Measurements from ENCODE around the gene ARFGEF3.

ARFGEF3 gene

DNA sequence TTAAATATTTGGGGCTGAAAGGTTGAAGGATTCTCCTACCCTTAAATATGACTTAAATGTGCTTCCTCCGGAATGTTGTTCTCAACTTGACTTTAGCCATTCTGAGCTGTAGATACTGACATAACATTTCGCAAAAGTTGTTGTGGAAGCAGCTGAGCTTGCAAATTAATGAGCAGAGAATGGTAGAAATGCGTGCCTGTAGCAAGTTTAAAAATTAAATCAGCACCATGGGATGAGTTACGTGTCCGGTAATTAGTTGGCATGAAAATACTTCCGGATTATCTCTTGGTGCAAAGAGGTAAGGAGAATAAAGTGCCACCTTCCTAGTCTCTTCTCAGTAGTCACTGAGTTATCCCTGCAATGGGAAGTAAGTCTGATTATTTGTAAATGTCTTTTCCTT, 80.2 kb downstream of the ARFGEF3 start:
- DNase-seq: no peak

DNA sequence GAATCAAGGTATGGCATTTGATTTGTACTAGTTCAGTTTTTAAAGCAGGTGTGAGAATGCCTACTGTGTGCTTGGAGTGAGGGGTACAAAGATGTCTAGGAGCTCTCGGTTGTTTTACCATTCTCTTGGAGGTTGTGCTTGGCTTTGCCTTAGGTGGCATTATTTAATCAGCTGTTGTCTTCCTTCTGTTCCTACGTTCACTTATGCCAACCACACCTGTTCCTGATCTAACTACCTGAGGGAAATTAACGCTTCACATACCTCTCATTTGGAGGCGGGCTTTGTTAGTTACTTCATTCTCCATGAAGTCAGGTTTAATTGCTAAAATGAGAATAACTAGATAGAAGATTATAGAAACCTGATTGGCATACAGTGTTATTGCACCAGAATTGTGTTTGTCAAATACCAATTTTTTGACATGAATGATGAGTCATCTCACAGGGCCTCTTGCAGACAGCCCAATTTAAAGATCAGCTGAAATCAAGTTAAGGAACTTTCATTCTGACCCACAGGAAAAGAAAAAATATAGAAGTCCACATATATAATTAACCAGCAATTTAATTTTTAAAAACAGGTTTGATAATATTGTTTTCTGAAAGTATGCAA, 81.4 kb downstream of the ARFGEF3 start:
- no peak for DNase-seq

DNA sequence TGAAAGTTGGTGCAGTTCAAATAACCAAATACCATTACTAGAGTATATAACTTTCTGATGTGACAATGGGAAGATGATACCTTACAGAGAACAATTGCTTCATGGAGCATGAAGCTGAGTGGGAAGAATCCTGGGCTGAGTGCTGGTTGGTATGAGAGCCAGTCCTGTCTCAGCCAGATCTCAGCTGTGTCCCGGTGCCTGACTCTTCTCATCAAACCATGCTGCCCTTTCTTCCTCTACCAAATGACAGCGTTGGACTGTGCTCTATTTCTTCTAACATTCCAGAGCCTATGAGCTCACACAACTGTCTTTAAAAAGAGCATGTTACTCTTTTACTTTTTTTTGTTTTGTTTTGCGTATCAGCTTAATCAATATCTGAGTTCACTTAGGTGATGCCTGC, 84.0 kb downstream of the ARFGEF3 start:
- DNase-seq: no peak

DNA sequence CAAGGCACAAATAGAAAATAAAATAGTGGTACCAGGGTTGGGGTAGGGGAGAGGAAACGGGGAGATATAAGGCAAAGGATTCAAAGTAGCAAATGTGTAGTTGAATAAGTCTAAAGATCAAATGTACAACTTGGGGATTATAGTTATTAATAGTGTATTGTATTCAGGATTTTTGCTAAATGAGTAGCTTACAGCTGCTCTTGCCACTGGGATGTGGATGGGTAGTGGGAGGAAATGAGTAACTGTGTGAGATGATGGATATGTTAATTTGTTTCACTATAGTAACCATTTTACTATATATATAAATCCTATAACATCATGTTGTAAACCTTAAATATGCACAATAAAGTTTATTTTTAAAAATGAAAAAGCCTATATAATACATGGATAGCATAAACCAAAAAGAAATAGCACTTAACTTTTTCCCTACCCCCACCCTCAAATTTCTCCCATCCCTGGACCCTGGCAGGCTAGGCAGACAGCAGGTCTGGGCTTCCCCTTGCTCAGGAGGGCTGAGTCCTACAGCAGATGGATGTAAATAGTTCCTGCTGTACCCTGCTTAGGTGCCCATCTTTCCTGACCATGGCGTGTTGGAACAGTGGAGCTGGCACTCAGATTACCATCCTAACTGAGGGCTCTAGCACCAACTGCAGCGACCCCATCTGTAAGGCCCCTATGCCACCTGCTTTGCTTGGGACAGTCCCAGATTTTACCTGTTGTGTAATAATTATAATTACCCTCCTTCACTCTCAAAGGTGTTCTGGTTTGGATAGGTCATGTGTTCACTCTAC, 85.1 kb downstream of the ARFGEF3 start:
- DNase-seq: no peak

DNA sequence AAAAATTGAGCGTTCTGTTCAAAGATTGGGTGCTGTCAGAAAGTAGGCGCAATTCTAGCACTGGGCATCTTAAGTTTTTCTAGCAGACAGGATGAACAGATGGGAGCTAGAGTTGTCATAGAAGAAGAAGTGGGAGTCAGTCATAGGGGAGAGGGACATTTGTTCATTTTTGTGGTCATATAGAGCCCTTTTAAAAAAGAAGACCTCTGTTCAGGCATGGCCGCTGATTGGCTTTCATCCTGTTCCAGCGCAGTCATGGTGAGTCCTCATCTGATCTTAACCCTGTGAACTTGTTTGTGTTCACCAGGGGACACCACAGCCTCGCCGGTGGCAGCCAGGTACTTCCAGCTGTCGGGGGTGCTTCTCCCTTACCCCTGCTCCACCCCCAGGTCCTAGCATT, 86.3 kb downstream of the ARFGEF3 start:
- no peak for DNase-seq

DNA sequence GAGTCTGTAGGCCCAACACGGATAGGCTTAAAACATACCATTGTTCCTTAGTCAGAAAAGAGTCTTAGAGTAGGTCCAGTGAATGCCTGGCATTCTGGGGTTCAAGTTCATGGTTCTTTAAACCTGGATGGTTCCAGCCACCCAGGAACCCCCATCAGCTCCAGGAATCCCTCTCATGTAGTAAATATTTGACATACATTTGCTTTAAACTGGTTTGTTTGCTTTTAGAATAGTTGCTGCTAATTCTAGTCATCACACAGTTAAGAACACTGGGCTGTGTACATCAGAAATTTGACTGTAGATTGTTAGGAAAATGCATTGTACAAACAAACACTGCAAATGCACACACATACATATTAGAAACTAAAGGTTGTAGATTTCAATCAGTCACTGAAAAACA, 87.1 kb downstream of the ARFGEF3 start:
- no peak for DNase-seq

DNA sequence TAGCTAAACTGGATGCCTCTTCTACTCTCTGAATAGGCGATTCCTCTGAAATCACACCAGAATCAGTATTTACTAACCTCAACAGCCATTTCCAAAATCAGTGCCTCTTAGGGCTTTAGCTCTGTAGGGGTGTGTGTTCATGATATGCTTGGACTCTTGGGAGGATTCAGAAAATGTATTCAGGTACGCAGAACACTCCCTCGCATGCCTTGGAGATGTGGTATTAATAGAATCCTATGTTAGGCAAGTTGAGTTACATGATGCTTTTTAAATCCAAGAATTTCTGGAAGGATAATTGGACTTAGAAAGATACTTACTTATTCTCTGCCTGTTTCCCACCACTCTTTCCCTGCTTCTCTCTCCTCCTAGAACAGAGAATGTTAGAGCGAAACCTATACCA, 88.3 kb downstream of the ARFGEF3 start:
- no peak for DNase-seq

DNA sequence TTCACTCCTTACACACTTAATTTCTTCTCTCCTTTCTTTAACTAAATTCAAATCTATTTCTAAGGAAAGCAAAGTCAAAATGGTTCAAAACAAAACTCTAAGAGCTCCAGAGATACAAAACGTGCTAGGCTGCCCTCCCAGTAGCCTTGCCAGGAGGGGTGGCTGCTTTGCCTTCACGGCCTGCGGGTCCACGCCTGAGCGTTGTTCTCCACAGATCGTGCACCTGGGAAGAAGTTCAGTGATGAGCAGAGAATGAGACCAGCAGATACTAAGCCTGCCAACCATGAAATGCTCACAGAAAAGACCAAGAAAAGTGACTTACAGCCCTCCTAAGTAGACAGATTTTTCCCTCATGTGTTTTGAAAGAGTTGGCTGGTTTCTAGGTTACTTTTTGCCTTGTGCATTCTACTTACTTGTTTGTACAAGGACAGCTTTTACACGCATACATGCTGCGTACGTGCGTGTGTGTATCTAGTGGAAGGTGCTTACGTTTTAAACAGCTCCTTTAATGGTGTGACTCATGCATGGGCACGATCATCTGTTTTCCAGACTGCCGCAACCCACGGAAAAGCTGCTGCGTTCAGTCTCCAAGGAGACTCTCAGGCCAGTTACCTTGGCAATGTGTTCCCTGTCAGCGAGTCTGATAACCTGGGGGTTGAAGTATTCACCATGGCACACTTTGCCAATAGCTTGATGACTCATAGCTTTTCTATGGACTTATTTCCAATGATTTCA, 88.9 kb downstream of the ARFGEF3 start:
- DNase-seq: no peak

DNA sequence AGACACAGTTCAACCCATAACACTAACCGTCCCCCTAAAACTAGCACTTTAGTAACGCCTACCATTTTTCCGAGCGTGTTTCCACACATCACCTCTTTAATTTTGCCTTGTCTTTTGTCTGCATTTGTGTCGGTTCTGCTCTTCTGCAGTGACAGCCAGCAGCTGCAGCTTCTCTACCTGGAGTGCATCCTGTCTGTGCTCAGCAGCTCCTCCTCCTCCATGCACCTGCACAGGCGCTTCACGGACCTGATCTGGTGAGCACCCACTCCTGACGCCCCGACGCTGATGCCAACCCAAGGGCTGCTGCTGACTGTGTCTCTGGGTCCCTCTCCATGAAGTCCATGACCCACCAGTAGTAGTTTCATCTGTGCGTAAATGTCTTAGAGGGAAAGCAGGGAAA, 92.0 kb downstream of the ARFGEF3 start:
- no peak for DNase-seq

DNA sequence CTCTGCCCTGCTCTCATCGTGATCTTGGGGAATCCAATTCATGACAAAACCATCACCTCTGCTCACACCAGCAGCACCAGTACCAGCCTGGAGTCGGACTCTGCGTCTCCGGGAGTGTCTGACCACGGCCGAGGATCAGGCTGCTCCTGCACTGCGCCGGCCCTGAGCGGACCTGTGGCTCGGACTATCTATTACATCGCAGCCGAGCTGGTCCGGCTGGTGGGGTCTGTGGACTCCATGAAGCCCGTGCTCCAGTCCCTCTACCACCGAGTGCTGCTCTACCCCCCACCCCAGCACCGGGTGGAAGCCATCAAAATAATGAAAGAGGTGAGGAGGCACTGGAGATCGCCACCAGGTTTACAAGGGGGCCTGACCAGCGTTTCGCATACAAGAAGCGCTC, 93.7 kb downstream of the ARFGEF3 start:
- DNase-seq: no peak

DNA sequence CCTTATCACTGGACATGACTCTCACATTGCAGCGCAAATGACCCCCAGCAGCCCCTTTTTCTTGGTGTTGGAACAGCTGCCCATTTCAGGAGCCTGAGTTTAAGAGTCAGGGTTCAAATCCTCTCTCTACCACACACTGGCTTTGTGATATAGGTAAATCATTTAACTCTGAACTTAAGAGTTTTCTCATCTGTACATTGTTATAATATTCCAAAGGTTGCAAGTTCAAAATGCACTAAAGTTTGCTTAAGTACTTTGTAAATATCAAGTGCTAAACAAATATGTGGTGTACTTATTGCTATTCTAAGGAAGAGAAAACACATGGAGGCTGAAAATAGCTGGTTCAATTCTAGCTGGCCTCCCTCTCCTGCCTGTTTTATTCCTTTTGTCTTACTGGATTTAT, 95.9 kb downstream of the ARFGEF3 start:
- no peak for DNase-seq

DNA sequence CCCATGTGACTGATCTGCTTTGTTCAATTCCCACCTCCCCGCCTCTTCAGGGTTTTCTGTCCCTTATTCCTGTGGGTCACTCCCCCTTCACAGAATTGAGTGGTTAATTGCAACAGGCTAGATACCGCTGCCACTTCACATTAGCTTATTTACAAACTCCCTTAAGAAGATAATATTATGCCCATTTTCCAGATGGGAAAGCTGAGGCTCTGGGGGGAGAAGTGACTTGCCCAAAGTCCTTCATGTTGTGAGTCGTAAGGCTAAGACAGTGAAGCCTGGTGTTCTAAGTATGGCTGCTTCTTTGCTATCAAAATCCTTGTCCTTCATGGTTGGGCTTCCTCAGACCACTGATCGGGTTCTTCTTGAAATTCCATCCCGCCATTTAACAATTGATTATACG, 96.5 kb downstream of the ARFGEF3 start:
- DNase-seq: no peak

DNA sequence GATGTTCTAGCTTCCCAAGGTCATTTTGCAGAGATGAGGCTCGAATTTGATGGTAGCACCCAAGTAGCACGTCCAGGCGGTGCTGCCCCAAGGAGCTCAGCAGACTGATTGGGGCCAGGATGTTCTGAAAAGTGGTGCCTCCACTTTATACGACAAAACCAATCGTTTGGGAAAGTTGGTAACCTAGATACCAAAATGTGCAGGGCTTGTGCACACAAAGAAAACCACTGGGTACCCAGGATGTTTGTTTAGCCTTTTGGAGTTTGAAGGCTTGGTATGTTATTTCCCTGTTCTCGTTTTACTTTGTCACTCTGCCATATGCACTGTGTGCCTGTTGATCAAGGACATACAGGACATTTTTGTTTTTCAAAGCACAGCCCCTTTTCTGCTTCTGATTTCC, 97.3 kb downstream of the ARFGEF3 start:
- DNase-seq: no peak

DNA sequence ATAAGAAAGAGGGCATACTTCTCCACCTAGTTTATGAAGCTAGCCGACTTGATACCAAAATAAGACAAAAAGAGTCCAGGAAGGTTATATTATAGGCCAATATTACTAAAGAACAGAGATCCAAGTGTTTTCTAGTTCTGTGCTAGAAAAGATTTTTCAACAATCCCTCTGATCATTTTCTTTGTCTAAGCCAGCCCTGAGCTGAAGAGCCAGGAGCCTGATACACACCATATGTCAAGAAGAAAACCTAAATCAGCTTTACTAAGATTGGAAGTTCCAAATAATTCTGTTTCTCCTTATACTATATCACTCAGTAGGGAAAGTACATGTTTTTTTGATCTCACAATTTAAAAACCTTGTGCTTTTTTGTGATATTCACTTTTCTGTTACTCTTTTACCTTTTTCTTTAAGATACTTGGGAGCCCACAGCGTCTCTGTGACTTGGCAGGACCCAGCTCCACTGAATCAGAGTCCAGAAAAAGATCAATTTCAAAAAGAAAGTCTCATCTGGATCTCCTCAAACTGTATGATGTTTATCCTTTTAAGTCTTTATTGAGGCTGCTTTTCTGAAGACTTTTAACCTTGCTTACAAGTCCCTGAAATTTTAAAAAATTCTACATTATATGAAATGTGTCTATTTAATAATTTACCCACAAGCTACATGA, 99.5 kb downstream of the ARFGEF3 start:
- no peak for DNase-seq

DNA sequence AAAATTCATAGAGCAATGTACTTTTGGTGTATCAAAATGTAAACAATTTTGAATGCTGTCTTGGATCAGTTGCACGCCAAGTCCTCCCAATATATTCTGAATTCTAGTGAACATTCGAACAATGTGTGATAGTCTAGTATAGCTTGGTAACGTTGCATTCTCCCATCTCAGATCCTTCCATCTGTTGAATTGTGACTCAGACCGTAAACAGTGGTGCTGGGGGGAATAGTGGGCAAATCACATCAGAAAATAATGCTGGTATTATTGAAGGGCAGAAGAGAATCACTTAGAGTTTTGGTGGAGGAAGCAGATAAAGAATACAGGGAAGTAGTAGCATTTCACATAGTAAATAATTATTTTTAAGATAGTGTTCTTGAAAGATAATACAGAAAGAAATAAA, 102.2 kb downstream of the ARFGEF3 start:
- DNase-seq: no peak

DNA sequence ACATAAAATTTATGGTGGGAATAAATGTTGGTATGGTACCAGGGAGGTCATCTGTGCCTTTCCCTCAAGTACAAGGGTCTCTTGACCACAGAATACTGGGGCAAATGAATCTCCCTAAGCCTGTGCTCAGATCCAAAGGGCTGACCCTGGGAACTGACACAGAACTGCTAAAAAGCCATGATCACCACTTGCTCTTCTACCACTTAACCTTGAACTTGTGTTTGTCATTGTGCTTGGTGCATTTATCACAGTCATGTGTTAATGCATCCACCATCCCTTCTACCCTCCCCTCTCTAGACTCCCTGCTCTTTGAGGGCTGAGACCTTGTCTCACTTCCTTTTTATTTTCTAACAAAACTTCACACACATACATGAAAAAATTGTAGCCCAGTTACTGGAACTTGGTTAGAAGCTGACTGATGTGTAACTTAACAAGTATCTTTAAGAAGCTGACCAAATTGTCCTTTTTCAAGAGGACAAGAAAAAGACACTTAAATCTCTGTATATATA, 102.7 kb downstream of the ARFGEF3 start:
- no peak for DNase-seq

DNA sequence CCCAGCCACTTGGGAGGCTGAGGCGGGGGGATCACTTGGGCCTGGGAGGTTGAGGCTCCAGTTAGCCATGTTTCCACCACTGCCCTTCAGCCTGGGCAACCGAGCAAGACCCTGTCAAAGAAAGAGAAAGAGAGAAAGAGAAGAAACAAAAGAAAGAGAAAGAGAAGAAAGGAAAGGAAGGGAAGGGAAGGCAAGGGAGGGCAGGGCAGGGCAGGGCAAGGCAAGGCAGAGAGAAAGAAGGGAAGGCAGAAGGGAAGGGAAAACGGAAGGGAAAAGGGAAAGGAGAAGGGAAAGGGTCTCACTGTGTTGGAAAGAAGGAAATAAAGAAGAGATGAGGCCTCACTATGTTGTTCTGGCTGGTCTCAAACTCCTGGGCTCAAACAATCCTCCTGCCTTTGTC, 104.4 kb downstream of the ARFGEF3 start:
- DNase-seq: no peak

DNA sequence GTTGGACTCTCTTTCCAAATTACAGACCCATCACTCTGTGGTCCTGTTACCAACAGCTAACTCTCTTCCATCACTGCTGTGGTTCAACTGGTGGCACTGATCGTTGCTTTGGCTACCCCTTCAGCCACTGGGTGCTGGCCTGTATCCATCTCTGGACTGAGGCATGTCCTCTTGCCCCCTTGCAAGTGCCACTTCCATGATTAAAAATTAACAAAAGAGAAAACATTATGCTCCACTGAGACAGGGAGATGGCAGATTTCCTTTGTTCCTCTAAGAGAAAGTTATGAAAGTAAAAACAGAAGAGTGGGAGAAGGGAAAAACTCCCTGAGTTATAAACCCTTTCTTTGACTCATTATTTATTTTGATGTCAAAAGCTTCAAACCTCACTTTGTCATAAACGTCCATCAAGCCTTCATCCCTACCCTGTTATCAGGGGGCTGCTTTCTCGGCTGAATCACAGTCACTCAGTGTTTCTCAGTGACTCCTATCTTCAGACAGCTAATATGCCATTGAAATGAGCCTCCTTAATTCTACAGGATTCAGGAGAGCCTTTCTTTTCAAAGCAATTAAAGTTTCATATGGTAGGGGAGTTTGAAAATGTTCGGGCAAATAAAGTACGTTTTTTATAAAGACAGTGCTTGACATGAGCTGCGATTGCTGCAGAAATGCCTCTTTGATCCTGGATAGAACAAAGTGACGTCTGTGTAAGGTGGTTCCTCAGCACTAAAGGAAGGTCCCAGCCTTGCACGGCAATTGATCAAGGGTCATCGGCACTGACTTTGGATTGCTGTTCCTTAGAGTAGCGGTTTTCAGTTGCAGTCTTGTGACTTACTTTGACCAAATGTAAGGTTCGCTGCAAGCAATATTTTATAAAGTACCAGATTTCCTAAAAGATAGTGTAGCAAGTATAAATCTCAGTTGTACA, 106.5 kb downstream of the ARFGEF3 start:
- DNase-seq: no peak

DNA sequence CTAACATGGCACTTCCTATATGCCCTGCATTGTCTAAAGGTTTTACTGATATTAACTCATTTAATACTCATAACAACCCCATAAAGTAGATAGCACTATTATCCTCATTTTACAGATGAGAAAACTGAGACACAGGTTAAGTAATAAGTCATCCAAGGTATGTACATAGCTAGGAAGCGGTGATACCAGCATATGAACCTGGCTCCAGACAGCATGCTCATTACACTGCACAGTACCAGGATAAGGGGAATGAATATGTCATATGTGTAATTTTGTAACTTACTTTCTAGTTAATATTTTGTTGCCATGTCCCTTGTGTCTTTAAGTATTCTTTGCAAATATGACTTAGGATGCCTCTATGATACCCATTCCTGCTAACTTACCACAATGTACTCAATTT, 109.7 kb downstream of the ARFGEF3 start:
- no peak for DNase-seq

DNA sequence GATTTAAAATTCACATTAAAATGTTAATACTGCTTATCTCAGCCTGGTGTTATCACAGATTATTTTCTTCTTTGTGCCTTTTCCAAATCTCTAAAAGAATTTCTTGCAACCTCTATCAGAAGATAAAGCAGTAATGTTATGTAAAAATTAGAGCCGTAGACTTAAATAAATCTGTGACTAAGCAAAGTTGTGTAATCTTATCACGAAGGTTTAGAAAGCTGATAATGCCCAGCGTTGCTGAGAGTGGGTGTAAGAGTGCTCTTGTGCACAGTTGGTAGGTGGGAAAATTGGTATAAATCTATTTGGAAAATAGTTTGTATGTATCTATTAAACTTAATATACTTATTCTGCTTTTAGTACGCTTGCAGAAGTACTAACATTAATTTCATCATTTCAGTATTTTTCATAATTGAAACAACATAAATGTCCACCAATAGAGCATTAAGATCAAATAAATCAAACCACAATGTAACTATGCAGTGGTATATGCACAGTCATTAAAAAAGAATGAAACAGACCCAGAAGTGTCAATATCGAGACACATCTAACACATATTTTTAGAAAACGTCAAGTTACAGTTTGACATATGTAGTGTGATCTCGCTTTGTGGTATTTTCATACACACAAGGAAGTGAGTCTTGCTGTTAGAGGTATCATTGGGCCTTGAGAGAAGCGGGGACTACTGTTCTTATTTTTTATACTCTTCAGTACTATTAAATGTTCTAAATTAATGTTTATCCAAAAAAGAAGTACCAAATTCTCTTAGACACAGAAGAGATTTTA, 111.0 kb downstream of the ARFGEF3 start:
- DNase-seq: no peak

DNA sequence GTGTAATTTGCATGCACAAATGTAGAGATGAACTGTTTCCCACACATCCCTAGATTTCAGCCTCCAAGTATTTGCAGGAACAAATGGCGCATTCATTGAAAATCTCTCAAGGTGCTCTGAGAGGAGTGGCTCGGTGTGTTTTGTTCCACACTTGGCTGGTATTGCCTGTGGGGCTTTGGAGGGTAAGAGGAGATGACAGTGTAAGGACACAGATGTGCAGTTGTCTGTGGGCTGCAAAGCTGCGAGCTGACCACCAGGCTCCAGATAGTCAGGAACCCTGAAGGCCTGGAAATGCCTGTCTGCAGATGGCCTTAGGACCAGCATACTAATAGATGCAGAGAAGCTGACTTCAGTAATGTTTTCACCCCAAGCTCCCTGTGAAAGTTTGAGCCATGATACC, 114.2 kb downstream of the ARFGEF3 start:
- DNase-seq: no peak

DNA sequence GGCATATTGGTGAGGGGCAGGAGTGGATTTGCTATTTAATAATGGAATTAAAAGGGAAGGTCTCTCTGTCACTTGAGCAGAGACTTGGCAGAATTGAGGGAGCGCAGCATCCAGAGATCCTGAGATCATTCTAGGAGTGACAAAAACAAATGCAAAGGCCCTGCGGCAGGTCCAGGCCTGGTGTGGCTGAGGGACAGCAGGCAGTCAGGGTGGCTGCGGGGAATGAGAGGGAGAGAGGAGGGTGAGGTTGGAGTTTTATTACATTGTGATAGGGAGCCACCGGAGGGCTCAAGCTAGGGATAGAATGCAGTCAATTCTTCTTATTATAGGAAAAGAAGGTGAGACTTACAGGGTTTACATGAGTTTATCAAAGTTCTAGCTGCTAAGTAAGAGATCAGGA, 116.1 kb downstream of the ARFGEF3 start:
- no peak for DNase-seq

Data from NCI-H1105 (cell line).